NB4 (cell line): ENCODE data around the gene CRX.

Experiments used
- MAX ChIP-seq: IDR thresholded peaks from 2 replicates; pipeline ENCODE4 v1.6.1; 2011; ENCODE audit warnings: low read depth, low read length
- TF ChIP-seq, protein P1 (sequence below): IDR thresholded peaks from one replicate; pipeline ENCODE4 v1.5.1; 2012; ENCODE audit warnings: low read depth, low read length

DNA sequence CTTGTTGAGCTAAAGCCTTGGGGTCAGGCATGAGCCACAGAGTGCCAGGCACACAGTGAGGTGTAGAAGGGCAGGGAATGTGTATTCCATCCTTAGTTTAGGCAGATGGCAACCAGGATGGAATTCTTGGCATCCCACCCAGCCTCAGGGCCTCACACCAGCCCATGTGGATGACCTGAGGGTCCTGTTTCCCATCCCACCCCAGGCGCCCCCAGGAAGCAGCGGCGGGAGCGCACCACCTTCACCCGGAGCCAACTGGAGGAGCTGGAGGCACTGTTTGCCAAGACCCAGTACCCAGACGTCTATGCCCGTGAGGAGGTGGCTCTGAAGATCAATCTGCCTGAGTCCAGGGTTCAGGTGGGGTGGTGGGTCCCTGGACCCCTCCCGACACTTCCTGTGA, 14.3 kb downstream of the CRX start:
- TF ChIP-seq, protein P1, sequence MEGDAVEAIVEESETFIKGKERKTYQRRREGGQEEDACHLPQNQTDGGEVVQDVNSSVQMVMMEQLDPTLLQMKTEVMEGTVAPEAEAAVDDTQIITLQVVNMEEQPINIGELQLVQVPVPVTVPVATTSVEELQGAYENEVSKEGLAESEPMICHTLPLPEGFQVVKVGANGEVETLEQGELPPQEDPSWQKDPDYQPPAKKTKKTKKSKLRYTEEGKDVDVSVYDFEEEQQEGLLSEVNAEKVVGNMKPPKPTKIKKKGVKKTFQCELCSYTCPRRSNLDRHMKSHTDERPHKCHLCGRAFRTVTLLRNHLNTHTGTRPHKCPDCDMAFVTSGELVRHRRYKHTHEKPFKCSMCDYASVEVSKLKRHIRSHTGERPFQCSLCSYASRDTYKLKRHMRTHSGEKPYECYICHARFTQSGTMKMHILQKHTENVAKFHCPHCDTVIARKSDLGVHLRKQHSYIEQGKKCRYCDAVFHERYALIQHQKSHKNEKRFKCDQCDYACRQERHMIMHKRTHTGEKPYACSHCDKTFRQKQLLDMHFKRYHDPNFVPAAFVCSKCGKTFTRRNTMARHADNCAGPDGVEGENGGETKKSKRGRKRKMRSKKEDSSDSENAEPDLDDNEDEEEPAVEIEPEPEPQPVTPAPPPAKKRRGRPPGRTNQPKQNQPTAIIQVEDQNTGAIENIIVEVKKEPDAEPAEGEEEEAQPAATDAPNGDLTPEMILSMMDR = no peak
- no peak for TF ChIP-seq MAX
